Activated naive CD8-positive, alpha-beta T cell treated with anti-CD3 and anti-CD28 coated beads, Interleukin-2, amount 10 ng/mL, durations not matched to agents 7 days and 5 days (primary cell): Measurements from ENCODE around the gene FIBP. TPM values are rescaled to one million over a fixed set of nuclear protein-coding genes. Genes with fewer than 3 reads are reported as not detected.

Source experiments
- ATAC-seq: fragments of 150-1000 bp; cut with Tn5 transposase; one replicate; pipeline ENCODE4 v1.10.0; 2021; ENCODE audit warnings: low read depth, moderate library complexity
- POLR2A ChIA-PET: fragments of 350-600 bp; sonication (Branson Sonifier 250); formaldehyde crosslinking; loops from one replicate; lab custom pipeline; 2021; ENCODE audit warnings: antibody characterized with exemption; lab: Charles Lee
- DNase-seq: peaks from one replicate; pipeline ENCODE4 v3.0.0; 2021
- H3K27ac Mint-ChIP-seq: one replicate; pipeline ENCODE4 v1.8.0; 2022; ENCODE audit warnings: mild to moderate bottlenecking, mixed read lengths
- H3K27me3 Mint-ChIP-seq: one replicate; pipeline ENCODE4 v1.8.0; 2022; ENCODE audit warnings: mild to moderate bottlenecking, moderate library complexity, mixed read lengths
- H3K36me3 Mint-ChIP-seq: one replicate; pipeline ENCODE4 v1.8.0; 2021; ENCODE audit warnings: mild to moderate bottlenecking, mixed read lengths
- H3K4me1 Mint-ChIP-seq: one replicate; pipeline ENCODE4 v1.8.0; 2021; ENCODE audit warnings: mixed read lengths
- H3K4me3 Mint-ChIP-seq: one replicate; pipeline ENCODE4 v1.8.0; 2022; ENCODE audit warnings: mild to moderate bottlenecking, moderate library complexity, mixed read lengths
- H3K9me3 Mint-ChIP-seq: one replicate; pipeline ENCODE4 v1.8.0; 2021; ENCODE audit warnings: mixed read lengths
- total RNA-seq, 2 experiments: library from RNA; stranded (reverse); gene quantifications; one replicate each; pipeline ENCODE4 v1.2.3, GENCODE V29; 2021

FIBP gene
- total RNA-seq, result 10 to 100 TPM; 78.2 to 82.9 TPM

DNA sequence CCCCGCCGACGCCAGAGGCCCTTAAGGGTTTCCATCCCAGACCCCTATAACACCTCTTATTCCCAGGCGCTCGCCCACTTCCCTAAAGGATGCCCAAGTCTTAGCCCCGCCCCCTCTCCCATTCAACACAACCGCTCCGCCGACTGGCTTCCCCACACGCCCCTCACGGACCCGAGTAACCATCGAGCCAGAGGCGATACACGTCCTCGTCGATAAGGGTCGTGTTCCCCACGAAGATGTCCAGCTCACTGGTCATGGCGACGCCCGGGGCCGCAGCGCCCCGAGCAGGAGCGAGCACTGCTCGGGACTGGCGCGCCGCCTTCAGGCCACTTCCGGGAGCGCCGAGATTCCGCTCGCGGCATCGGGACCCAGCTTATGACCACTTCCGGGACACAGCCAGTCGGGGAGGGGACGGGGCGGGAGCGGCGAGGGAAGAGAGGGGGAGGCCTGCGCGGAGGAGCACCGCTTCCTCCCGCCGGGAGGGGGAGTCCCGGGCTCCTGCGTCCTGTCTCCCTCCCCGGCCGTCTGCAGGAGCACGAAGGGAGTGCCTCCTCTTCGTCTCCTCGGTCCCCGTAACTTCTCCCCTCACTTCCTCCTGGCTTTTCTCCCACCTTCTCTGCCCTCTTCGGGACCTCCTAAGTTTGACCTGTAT is at the start of gene FIBP:
TSS of gene FIBP (minus strand) at position 309 of the 652 bp plus-strand sequence. CDS start at position 256, 53 bp downstream.
- peak within 1 kb of the TSS; percentile 99 for H3K27ac Mint-ChIP-seq
- DNase-seq, result peak; percentile 96
- H3K9me3 Mint-ChIP-seq, result no peaks in the 10 kb centered on the region
- H3K4me1 Mint-ChIP-seq, result peaks cover 46% of the 10 kb centered on the region
- POLR2A ChIA-PET, result interaction anchor here (0.6 to 12.3 kb wide), 25 partner anchors 9 to 192 kb away, joined by 3 to 304 read pairs (median 6); partner anchors contain the start of genes AP5B1, BANF1, C11orf68 and CFL1
- ATAC-seq, result peak; percentile 56
- peaks cover 10% of the 10 kb centered on the region for H3K36me3 Mint-ChIP-seq
- peak within 1 kb of the TSS; percentile 88 for H3K4me3 Mint-ChIP-seq
- no peaks in the 10 kb centered on the region for H3K27me3 Mint-ChIP-seq

DNA sequence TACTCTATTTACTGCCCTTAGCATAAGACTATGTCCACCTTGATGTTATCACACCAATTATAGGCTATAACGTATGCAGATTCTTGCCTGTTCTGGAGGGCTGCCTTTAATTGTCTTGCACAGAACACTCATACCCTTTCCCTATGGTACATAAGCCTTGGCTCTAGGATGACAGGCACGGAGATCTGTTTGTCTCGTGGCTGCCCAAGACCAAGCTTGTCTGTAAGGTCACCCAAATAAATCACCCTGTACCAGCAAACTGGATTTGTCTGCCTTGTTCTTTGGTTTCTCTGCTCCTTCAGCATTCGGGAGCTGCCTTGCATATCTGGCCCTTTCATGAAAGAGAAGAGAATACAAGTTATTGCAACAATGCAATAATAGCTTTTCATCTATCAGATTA is 49.5 kb upstream of the FIBP start:
- Mint-ChIP-seq H3K4me3 (no peak overlapping the region), H3K27ac (no peak overlapping the region), H3K27me3 (peaks cover 16% of the 10 kb centered on the region), H3K9me3 (no peaks in the 10 kb centered on the region), H3K36me3 (no peaks in the 10 kb centered on the region), H3K4me1 (peaks cover 4% of the 10 kb centered on the region)
- DNase-seq (no peak), ATAC-seq (no peak)
- POLR2A ChIA-PET, result interaction anchor here (0.7 to 0.9 kb wide), 3 partner anchors 9 to 47 kb away, joined by 3 read pairs; partner anchors contain the start of gene CCDC85B

DNA sequence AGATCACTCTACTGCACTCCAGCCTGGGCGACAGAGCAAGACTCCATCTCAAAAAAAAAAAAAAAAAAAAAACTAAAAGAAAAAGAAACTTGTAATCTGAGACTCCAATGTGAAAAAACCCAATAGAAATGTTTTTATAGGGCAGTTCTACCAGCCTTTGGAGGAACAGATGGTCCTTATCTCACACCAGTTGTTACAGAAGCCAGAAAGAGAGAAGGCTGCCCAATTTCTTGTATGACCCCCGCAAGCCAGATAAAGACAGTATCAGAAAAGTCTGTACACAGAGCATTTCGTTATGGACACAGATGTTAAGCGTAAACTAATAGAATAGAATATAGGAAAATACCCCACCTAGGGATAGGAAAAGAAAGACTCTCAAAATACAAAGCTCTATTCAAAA is 45.7 kb upstream of the FIBP start:
- H3K27me3 Mint-ChIP-seq, result peaks cover 8% of the 10 kb centered on the region
- peaks cover 25% of the 10 kb centered on the region for H3K4me1 Mint-ChIP-seq
- H3K4me3 Mint-ChIP-seq, result no peak overlapping the region
- POLR2A ChIA-PET, result interaction anchor here (2.8 to 12.9 kb wide), 2 partner anchors 42 to 49 kb away, joined by 13 to 170 read pairs; partner anchors contain the start of genes CCDC85B and FIBP
- DNase-seq, result no peak
- H3K36me3 Mint-ChIP-seq, result peaks cover 7% of the 10 kb centered on the region
- ATAC-seq, result no peak
- no peaks in the 10 kb centered on the region for H3K9me3 Mint-ChIP-seq
- no peak overlapping the region for H3K27ac Mint-ChIP-seq

DNA sequence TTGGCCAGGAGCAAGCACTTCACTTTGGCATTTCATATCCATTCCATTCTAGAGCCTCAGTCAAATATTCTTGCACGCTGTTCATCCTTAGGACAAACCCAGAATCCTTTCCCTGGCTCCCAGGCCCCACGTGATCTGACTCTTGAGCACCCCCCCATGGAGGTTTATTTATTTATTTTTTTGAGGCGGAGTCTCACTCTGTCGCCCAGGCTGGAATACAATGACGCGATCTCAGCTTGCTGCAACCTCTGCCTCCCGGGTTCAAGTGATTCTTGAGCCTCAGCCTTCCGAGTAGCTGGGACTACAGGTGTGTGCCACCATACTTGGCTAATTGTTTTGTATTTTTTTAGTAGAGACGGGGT is 44.3 kb upstream of the FIBP start:
- POLR2A ChIA-PET, result interaction anchor here (1.8 to 12.9 kb wide), 5 partner anchors 32 to 73 kb away, joined by 6 to 170 read pairs (median 12); partner anchors contain the start of genes CCDC85B, FIBP, FOSL1 and MUS81
- H3K27me3 Mint-ChIP-seq, result peaks cover 5% of the 10 kb centered on the region
- ATAC-seq, result no peak

DNA sequence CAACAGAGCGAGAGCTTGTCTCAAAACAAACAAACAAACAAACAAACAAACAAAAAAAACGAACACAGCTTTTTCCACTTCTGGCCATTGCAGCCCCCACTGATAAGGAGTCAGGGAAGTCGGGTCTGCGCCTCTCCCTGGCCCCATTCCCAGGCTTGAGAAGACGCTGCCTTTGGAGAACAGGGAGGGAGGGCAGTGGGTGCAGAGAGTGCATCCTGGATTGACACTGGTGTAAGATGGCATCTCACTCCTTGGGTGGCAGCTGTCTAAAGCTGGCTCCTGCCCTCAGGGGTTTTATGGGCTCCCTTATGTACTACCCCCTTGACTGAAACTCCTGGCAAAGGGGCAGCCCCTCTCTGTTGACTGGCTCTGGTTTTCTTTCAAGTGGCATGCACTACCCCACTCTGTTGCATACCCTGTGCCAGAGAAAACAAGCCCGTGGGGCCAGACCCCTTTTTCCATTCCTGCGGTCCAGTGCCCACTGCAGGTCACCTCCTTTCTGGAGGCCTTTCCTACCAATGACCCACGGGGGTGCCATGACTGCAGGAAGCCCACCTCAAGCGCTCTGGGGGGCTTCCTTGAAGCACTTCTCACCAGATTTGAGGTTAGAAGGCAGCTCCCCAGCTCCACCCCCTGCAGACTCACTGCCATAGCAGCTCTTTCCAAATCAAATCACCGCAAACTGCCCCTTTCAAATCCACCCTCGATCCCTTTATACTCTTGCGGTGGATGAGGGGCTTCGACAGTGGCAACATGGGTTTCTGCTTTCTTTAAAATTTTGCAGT is 43.7 kb upstream of the FIBP start:
- POLR2A ChIA-PET, result interaction anchor here (1.0 to 12.9 kb wide), 7 partner anchors 13 to 72 kb away, joined by 3 to 170 read pairs (median 8); partner anchors contain the start of genes CCDC85B, FIBP, FOSL1 and MUS81

More for the DNA sequence above, 44.3 kb upstream of the FIBP start:
- no peak overlapping the region for H3K4me3 Mint-ChIP-seq
- H3K4me1 Mint-ChIP-seq, result peaks cover 40% of the 10 kb centered on the region
- no peak for DNase-seq
- H3K27ac Mint-ChIP-seq, result peak overlapping the region; percentile 84
- H3K36me3 Mint-ChIP-seq, result peaks cover 7% of the 10 kb centered on the region
- H3K9me3 Mint-ChIP-seq, result no peaks in the 10 kb centered on the region

DNA sequence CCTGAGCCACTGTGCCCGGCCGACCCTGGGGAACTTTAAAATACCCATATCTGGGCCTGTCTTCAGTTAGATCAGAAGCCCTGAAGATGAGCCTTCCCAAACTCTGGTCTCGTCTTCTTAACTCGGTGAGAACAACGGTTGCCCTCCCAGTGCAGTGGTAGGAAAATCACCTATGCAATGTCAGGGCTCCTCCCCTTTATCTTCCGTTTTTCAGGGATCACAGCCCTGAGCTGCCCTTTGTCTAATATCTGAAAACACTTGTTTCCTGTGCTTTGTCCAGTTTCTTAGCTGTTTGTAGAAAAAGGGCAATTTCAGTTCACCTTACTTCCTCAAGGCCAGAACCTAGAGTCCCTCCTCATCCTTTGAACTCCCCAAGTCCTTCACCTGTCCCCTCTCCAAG is 40.4 kb upstream of the FIBP start:
- Mint-ChIP-seq H3K27me3 (no peaks in the 10 kb centered on the region), H3K4me1 (peaks cover 49% of the 10 kb centered on the region), H3K36me3 (peaks cover 9% of the 10 kb centered on the region), H3K27ac (peak overlapping the region; percentile 93), H3K9me3 (no peaks in the 10 kb centered on the region), H3K4me3 (peak overlapping the region; percentile 81)
- POLR2A ChIA-PET, result interaction anchor here (0.6 to 12.9 kb wide), 21 partner anchors 8 to 73 kb away, joined by 3 to 170 read pairs (median 4); partner anchors contain the start of genes C11orf68, CCDC85B, CFL1 and DRAP1
- DNase-seq (no peak), ATAC-seq (peak; percentile 4)

More for the DNA sequence above, 43.7 kb upstream of the FIBP start:
- H3K36me3 Mint-ChIP-seq, result peaks cover 7% of the 10 kb centered on the region
- peaks cover 2% of the 10 kb centered on the region for H3K27me3 Mint-ChIP-seq
- H3K4me1 Mint-ChIP-seq, result peaks cover 43% of the 10 kb centered on the region
- no peak for ATAC-seq
- peak; percentile 49 for DNase-seq
- H3K9me3 Mint-ChIP-seq, result no peaks in the 10 kb centered on the region
- H3K4me3 Mint-ChIP-seq, result peak overlapping the region; percentile 42
- H3K27ac Mint-ChIP-seq, result peak overlapping the region; percentile 84

DNA sequence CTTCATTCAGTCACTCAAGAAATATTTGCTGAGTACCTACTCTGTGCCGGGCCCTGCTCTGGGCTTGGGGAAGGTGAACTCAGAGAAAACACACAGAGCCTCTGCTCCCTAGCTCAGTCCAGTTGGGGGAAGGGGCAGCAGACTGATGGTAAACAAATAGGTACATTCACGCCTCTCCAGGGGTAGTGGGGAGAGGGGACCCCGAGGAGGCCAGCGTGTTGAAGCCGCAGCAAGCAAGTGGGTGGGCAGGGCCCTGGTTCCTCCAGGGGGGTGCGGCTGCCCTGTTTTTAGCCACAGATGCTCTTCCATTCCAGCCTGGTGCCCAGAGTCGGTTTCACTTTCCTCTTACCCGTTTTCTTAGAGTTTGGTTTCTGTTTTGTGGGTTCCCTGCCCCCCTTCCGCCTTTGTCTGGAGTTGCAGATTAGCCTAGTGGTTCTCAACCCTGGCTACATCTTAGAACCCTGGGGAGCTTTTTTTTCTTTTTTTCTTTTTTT is 39.7 kb upstream of the FIBP start:
- DNase-seq (peak; percentile 76), ATAC-seq (peak; percentile 85)
- Mint-ChIP-seq H3K9me3 (no peaks in the 10 kb centered on the region), H3K27ac (peak overlapping the region; percentile 93), H3K4me1 (peaks cover 51% of the 10 kb centered on the region), H3K36me3 (peaks cover 13% of the 10 kb centered on the region), H3K27me3 (no peaks in the 10 kb centered on the region), H3K4me3 (peak overlapping the region; percentile 81)
- POLR2A ChIA-PET, result interaction anchor here (0.6 to 12.9 kb wide), 22 partner anchors 8 to 72 kb away, joined by 3 to 170 read pairs (median 4); partner anchors contain the start of genes C11orf68, CCDC85B, CFL1 and DRAP1

DNA sequence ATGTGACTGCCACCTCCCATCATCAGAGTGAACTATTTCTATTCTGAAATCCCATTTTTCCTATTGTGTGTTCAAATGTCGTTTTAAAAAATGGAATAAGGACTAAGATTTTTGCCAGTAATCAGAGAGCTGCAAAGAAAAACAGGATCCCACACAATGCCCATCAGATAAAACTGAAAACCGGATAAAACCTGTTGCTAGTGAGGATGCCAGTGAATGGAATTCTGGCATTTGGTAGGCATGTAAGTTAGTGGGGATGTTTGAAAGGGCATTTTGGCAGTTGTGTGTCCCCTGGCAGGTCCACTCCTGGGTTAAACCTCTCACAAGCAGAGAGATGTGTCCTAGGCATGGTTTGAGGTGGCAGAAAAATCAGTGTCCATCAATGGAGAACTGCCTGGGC is 37.1 kb upstream of the FIBP start:
- POLR2A ChIA-PET, result interaction anchor here (12.9 kb wide), 1 partner anchor 34 kb away, joined by 170 read pairs; the partner anchor contains the start of genes CCDC85B and FIBP

DNA sequence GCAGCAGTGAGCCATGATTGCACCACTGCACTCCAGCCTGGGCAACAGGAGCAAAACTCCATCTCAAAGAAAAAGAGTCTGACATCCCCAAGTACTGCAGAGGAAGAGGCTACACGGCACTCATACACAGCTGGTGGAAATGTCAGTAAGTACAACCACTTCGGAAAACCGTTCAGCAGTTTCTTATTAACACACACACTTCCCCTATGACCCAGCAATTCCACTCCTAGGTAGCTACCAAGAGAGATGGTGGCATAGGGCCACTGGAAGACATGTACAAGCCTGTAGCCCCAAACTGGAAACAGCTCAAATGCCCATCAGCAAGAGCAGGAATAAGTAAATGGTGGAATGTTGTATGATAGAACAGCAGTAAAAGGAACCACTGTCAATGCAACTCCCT is 34.3 kb upstream of the FIBP start:
- H3K4me3 Mint-ChIP-seq, result peak overlapping the region; percentile 18
- peak overlapping the region; percentile 55 for H3K27ac Mint-ChIP-seq
- POLR2A ChIA-PET, result interaction anchor here (12.9 kb wide), 1 partner anchor 31 kb away, joined by 170 read pairs; the partner anchor contains the start of genes CCDC85B and FIBP
- peaks cover 23% of the 10 kb centered on the region for H3K4me1 Mint-ChIP-seq
- H3K9me3 Mint-ChIP-seq, result no peaks in the 10 kb centered on the region
- H3K36me3 Mint-ChIP-seq, result peaks cover 17% of the 10 kb centered on the region
- no peaks in the 10 kb centered on the region for H3K27me3 Mint-ChIP-seq
- DNase-seq, result no peak
- ATAC-seq, result no peak

More for the DNA sequence above, 37.1 kb upstream of the FIBP start:
- Mint-ChIP-seq H3K27me3 (no peaks in the 10 kb centered on the region), H3K4me3 (no peak overlapping the region), H3K4me1 (peaks cover 42% of the 10 kb centered on the region), H3K9me3 (no peaks in the 10 kb centered on the region), H3K36me3 (peaks cover 16% of the 10 kb centered on the region), H3K27ac (peak overlapping the region; percentile 67)
- no peak for ATAC-seq
- no peak for DNase-seq

DNA sequence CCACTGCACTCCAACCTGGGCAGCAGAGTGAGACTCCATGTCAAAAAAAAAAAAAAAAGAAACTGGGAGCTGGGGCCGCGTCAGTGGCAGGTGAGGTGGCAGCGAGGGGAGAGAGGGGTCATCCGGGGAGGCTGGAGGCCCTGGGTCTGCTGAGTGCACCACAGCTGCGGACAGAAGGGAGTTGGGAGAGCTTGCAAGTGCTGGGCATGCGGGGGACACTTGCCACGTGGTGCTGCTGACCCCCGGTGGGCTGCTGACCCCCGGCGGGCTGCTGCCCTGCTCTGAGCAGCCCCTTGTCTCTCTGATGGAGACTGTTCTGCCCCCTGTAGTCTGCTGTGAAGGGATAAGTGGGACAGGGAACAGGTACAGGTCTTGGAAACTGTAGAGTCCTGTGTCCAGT is 33.6 kb upstream of the FIBP start:
- Mint-ChIP-seq H3K9me3 (no peaks in the 10 kb centered on the region), H3K27me3 (no peaks in the 10 kb centered on the region), H3K36me3 (peaks cover 21% of the 10 kb centered on the region), H3K27ac (peak overlapping the region; percentile 43), H3K4me3 (peak overlapping the region; percentile 18), H3K4me1 (peaks cover 23% of the 10 kb centered on the region)
- ATAC-seq (no peak), DNase-seq (no peak)
- POLR2A ChIA-PET, result interaction anchor here (0.5 to 12.9 kb wide), 8 partner anchors 21 to 1452 kb away, joined by 3 to 170 read pairs (median 4); partner anchors contain the start of genes CCDC85B and FIBP

DNA sequence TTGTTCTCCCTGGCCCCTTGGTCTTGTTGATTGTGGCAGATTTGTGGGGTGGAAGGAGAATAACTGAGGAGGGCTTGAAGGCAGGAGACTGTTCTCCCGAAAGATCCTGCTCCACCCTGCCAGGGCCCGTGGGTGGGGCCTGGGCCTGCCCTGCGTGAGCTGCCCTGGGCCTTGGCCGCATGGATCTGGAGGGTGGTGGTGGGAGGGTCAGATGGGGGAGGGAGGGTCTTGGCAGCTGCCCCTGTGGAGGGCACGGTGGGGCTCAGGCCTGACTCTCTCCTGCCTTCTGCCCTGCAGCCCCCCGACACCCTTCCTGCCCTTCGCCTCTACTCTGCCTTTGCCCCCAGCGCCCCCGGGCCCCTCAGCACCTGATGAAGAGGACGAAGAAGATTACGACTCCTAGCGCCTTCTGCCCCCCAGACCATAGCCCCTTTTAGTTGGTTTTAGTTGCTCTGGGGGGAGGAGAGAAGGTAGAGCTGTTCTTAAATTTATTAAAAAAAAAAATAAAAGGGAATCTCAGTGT is 32.8 kb upstream of the FIBP start:
- POLR2A ChIA-PET, result interaction anchor here (0.6 to 2.5 kb wide), 7 partner anchors 20 to 349 kb away, joined by 3 to 17 read pairs (median 4); partner anchors contain the start of gene CCDC85B
- ATAC-seq (no peak), DNase-seq (no peak)
- Mint-ChIP-seq H3K36me3 (peaks cover 23% of the 10 kb centered on the region), H3K27me3 (no peaks in the 10 kb centered on the region), H3K4me1 (peaks cover 27% of the 10 kb centered on the region), H3K9me3 (no peaks in the 10 kb centered on the region), H3K4me3 (peak overlapping the region; percentile 98), H3K27ac (peak overlapping the region; percentile 91)

DNA sequence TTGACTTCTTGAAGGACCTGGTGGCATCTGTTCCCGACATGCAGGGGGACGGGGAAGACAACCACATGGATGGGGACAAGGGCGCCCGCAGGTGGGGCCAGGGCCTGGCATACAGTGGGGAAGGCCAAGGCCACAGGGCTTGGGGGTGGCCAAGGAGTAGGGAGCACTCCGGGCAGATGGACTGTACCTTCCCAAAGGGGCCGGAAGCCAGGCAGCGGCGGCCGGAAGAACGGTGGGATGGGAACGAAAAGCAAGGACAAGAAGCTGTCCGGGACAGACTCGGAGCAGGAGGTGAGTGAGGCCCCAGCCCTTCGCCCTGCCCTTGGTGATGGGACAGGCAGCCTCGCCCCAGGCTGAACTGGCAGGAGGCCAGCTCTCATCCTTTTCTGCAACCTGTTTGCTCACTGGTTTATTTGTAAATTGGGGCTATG is 32.1 kb upstream of the FIBP start:
- DNase-seq (no peak), ATAC-seq (no peak)
- Mint-ChIP-seq H3K9me3 (no peaks in the 10 kb centered on the region), H3K27ac (peak overlapping the region; percentile 91), H3K27me3 (no peaks in the 10 kb centered on the region), H3K4me1 (peaks cover 25% of the 10 kb centered on the region), H3K36me3 (peaks cover 23% of the 10 kb centered on the region), H3K4me3 (peak overlapping the region; percentile 98)
- POLR2A ChIA-PET, result interaction anchor here (1.0 to 2.5 kb wide), 6 partner anchors 8 to 38 kb away, joined by 4 to 17 read pairs (median 7); partner anchors contain the start of genes CCDC85B, FIBP and FOSL1
